HG02938 (cell line): Measurements from ENCODE around the gene SUCLG1.

Experiments
- ATAC-seq: cut with Tn5 transposase; IDR thresholded peaks from one replicate; pipeline ENCODE4 v1.9.1; 2021; ENCODE audit warnings: mild to moderate bottlenecking, moderate library complexity; ENCODE audit not compliant: unreplicated experiment

SUCLG1 gene

DNA sequence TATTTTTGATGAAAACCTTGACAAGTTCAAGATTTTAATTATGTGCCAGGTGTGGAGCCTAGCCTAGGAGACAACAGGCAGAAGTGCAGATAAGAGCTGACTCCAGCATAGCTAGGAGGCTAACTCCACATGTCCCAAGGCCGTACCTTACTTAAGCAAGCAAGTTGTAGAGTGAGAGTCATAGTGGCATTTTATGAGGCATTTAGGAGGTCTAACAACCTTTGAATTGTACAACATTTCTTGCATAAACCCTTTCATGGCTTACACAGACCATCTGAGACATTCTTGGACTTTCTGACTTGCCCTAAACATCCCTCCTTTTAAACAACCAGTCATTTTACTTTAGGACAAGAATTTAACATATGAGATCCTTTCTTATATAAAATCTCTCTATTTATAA lies 8.3 kb upstream of the SUCLG1 start:
- no peak for ATAC-seq

DNA sequence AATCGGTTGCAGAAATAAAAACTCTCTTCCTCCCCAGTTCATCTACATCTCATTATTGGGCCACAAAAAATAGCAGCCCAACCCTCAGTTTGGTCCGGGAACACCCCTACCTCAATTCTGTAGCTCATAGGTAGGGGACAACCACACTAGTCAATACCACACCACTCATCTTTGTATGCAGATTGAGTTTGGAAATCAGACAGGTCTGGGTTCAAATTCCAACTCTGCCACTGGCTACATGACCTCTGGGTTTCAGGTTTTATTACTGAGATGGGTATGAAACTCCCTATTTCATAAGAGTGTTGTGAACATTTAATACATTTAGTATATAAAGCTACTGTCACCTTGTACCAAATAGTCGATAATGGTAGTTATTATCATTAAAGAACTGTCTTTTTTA lies 2.2 kb upstream of the SUCLG1 start:
- ATAC-seq, result no peak

DNA sequence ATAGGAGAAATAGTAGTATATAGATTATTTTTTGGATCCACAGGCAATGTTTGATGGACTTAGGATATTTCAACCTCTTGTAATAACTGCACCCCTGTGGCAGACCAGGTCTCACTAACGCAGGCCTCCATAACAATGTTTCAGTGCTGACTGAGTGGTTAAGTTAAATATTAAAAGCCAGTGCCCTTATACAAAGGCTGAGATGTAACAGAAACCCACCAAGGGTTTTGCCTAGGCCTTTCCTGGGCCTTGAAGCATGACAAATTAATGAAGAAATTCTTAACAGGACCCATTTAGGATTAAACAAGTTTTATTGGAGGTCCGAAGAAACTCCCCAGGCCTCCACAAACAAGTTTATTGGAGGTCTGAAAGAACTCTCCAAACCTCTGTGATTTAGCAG lies 1.6 kb upstream of the SUCLG1 start:
- ATAC-seq, result no peak

DNA sequence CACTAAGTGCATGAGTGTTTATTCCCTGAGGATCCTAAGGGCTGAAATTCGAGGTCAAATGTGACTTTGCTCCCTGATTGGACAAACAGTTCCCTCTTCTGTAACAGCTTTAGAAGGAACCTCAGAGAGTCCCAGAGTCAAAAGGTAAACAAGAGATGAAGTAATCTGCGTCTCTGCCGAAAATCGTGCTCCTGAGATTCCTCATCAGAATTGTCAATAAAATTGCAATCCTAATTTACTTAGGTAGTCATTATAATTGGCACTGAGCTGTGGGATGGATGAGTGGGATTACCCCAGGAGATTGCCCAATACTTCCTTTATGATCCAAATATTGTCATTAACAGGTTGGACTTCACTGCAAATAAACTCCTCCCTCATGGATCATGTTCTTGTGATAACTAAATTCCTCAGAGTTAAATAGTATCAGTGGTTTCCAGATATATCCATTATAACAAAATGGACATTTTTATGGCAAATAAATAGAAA lies 907 bp upstream of the SUCLG1 start:
- no peak for ATAC-seq

DNA sequence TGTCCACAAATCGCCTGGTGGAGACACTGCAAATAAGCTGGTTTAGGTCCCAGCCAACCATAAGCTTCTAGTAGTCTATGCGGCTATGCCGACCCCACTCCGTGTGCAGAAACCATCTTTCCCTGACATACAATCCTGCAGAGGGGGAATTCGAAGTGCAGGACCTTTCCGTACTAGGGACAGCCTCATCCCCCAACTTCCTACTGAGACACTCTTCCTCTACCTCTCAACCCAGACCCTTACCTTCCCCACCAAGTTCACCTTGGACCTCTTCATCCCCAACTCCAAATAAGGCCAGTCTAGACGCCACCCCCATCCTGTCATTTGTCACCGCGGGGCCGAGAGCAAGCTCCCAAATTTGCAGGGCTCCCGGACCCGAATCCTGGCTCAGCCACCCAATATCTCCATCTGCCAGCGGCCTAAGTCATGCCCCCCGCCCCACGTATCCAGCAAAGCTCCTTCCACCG lies 496 bp downstream of the SUCLG1 start:
- peak; percentile 39 for ATAC-seq

DNA sequence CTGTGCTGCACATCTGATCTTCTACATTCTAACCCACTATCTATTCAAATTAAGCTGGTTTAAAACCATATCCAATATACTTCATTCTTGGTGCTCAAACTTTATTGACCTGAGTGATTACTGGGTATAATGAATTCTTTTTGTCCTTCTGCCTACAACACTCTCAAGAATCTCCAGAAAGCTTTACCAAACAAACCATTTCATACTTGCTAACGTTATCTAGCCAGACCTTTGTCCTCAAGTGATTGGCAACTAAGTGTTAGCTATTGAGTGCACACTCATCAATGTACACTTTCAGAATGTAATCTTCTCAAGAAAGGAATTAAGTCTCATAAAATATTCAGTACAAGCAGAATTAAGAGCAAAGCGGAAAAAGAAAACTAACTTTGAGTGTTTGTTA lies 1.4 kb downstream of the SUCLG1 start:
- ATAC-seq, result no peak

DNA sequence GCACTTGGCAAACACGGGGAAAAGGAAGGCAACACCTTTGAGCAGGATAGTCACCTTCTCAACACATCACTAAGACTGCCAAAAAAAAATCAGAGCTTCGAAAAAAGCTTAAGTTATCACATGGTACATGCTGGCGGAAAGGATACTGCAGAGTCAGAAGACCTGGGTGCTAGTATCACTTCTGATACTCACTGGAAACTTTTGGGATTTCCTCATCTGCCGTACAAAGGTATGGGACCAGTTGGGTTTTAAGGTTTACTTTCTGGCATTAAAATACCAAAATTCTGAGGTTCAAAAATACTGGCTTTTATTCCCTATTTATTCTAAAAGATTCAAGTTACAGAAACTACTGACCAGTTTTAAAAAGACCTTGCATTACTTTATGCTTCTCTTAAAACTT lies 2.9 kb downstream of the SUCLG1 start:
- no peak for ATAC-seq

DNA sequence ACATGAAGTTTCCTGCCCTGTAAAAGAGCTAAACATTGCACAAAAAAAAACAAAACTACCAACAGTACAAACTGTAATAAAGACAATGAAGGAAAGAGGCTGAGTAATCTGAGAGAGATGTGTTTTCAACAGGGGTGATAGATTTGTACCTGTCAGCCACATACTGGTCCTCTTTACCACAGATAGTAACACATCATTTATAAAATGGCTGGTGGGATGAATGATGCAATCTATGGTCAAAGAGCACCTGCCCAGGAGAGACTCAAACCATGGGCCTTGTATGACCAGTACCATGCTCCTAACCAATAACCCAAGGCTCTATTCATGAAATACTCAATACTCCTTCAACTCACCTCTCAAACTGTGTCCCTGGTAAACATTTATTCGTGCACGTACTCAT lies 4.5 kb downstream of the SUCLG1 start:
- ATAC-seq, result no peak

DNA sequence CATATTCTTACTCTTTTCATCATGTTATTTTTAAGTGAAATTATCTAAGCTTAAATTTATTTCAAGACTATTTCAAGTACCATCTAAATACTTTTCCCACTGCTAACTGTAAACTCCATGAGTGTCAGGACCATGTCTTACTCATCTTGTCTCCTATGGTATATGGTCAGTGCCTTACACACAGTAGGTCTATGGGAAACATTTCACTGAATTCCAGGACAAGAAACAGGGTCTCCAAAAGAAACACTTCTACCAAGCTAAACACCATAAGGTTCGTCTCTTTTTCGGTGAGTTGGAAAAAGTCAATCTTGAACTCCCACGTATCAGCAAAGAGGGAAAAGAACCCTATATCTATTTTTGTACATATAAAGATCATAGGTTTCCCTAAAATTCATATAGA lies 6.5 kb downstream of the SUCLG1 start:
- no peak for ATAC-seq

DNA sequence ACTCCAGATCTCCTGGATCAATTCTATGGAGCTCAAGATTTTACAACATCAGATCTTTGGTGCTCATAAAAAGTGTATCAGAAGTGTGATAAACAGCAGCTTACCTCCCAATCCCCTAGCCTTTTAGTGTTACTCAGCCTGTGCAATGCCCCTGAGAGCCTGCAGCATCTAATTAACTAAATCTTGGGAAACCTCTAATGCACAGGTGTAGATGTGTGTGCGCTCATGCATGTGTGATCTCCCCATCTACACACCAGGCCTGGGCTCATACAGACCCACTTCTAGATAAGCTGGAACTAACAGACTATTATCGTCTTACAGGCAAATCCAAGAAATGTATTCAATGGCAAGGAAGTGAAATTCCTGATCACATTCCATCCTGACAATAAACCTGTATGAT lies 7.5 kb downstream of the SUCLG1 start:
- ATAC-seq, result no peak

DNA sequence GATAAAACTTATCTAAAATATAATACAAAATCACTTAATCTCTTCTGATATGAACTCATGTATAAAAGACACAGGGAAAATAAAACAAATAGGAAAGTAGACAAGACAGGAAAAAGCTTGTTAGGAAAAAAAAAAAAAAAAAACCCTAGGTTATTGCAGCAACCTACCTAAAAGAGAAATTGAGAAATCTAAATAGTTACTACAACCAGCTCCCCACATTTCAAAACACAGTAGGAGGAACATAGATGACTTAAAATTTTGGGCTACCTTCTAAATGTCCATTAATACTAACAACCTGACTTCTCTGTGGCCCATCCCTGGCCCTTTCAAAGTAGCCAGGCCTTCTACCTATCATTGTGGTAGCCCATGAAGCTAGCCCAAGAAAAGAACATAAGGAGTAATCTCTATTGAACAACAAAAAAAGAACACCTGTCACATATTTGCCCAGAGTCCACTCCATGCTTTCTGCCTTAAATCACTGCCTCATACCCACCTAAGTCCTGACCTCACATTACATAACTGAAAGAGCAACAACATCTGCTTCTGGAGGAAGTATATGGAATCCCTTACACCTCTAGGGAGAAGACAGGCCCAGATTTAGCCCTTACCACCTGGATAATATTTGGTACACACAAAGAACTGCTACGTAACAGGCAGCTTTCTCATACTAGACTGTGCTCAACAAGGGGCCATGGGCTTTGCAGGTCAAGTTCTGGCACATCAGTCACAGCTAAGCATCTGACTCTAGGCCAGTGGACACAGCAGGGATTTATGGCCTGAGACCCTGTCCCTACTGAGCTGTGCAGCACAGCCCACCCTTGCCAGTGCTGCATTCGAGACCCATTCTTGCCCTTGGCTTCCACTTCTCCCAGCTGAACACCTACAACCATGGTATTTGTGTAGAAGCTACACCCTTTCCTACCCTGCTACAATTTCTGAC lies 8.5 kb downstream of the SUCLG1 start:
- no peak for ATAC-seq

DNA sequence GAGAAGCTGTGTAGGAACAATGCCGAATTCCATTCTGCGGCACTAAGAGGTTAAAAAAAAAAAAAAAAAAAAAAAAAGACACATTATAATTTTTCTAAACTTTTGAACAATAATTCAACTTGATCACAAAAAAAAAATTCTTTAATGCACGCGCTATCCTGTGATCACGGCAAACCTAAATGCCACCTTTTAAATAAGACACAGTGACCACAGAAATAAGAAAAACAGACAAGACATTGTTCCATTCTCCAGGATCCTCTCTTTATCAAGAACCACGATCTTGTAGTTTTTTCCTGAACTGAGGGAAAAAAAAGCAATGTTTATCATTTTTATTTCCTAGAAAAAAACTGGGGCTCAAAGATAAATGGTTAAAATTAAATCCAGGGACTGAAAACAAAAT lies 9.4 kb downstream of the SUCLG1 start:
- ATAC-seq, result no peak

DNA sequence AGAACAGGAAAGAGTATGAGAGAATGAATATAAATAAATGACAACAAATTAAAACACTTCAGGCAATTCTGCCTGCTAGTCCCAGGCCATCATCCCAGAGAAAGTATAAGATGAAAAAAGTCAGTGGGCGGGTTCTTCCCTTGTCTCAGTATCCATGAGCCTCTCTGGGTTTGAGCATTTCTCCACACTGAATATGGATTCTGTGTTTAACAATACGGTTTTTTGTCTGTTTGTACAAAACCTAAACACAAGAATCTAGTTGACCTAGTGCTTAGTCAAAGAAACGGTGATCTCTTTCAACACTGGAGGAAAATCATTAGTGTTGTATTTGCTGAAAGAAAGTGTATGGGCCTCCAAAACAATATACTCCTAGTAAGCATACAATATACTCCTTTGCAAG lies 10.0 kb downstream of the SUCLG1 start:
- no peak for ATAC-seq

DNA sequence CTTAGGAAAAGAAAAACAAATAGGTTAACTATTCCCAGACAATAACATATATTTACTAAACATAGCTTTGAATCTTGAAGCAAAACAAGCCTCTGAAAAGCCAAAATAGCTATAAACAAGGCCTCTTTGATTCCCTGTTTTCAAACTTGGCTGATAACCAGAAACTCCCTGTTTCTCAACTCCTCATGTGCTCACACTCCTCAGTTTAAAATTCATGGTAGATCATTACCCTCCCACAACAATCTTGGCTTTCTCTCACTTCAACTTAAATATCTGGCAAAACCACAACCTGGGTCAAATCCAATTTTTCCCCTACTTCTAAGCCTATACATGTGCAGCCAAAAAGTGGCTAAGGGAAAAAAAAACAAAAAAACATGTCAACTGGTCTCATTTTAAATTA lies 15.6 kb downstream of the SUCLG1 start:
- no peak for ATAC-seq

DNA sequence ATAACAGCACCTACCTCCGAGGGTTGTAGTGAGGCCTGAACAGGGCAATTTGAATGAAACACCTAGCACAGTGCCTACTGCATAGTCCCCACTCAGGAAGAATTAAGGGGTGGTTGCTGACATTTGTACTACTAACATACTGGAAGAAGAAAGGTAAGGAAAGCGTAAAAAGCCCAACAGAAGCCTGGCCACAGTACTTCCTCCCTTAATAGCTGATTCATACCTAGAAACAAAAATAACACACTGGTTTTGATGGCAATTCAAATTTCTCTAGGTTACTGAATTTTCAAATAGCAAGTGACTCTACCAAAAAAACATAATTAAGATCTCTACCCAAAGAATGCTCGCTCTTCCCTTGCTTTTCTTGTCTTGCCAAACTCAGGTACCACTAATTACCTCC lies 16.2 kb downstream of the SUCLG1 start:
- ATAC-seq, result no peak

DNA sequence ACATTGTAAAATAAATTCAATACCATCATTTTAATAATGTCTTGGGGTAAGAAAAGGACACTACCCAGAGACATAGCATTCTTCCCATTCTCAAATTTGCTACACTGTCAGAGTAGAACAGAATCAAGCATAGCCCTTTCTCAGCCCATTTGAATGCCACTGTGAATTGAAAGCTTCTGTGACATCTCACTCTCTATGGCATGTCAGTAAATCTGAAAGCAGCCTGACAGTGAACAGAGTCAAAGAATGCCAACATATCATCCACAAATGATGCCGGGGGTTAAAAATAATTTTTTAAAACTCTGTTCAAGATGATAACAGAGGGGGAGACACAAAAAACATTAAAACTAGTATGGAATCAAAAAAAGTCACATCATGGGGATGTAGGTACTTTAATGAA lies 17.6 kb downstream of the SUCLG1 start:
- no peak for ATAC-seq

DNA sequence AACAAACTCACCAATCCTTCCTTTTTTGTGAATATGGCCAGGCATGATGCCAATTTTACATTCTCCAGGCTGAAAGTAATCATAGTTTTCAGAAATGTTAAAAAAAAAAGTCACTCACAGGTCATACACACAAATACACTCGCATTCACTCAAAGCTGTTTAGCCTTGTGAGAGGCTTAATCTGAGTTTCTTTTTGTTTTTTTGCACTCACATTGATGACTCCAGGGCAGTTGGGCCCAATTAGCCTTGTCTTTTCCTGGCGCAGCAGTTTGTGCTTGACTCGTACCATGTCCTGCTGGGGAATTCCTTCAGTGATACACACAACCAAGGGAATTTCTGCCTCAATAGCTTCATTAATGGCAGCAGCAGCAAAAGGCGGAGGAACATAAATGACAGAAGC lies 18.0 kb downstream of the SUCLG1 start:
- ATAC-seq, result no peak

DNA sequence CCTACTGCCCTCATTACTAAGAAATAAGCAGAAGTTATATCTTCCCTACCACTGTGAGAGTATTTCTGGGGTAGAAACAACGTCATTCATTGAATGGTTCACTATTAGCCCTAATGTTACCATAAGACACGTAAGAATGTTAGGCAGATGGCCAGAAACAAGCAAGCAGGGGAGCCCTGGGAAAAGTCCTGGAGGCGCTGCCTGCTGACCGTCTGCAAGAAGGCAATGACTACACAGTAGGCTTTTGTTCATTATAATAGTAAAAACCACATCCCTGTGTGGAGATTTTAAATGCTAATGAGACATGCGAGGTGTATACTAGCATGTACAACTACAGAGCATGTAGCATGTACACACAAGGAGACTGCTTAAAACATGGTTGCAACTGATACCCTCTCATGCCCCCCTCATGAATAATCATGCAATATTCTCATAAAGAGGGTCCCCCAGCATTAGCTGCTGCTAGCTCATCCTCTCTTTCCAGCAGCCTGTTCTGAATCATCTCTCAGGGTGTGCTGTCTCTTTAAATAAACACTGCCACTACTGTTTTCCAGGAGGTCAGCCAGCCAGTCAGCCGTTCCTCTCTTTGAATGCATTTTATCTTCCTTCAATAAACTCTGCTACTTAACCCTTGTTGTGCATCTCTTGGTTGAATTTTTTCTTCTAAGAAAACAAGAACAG lies 23.6 kb downstream of the SUCLG1 start:
- ATAC-seq, result no peak

DNA sequence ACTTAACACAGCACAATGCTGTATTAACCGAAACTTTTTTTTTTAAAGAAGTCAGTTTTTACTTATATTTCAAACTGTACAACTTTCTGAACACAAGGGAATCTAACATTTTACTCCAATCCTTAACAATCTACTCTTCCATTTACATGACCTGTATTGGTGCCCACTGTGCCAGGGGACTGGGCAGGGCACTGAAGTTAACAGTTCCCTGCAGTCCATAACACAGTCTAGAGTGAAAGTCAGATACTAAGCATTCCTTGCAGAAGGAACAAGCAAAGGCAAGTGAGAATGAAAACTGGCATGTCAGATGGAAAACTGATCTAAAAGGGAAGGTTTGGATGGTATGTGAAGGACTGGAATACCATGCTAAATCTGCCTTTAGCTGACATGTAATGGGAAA lies 29.8 kb downstream of the SUCLG1 start:
- no peak for ATAC-seq

DNA sequence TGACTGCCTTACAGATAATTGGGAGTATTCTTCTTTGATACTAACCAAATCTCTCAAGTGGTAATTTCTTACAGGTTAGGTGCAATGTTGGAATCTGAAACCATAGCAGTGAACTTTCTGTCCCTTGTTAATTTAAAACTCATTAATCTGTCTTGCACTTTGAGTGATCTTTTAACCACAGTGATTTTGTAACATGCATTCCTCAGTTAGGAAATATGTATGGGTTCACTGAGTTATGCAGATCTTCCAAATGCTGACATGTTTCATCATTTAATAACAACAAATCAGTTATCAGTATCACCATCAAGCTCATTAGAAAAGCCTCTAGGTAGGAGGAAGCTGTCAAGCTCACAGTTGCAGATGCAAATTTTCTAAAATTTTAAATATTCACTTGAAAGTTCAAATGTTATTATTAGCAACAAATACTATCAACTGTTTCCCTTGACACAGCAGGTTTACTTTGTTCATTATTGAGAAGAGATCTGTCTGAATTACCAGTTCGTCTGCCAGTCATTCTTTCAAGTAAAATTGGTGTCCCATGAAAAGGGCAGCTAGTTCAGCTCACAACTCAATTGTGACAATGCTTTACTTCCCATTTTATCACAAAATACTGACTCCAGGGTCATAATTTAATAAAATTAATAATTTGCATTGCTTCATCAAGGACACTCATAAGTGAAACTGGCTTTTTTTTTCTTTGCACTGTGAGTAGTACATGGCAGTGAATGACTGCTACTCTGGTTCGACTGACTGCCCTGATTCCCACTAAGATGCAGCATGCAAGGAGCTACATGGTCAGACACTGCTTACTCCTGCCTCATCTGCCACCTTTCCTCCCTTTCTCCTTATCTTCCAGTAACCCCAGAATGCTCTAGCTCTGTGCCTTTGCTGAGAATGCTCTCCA lies 31.6 kb downstream of the SUCLG1 start:
- ATAC-seq, result peak; percentile 54

DNA sequence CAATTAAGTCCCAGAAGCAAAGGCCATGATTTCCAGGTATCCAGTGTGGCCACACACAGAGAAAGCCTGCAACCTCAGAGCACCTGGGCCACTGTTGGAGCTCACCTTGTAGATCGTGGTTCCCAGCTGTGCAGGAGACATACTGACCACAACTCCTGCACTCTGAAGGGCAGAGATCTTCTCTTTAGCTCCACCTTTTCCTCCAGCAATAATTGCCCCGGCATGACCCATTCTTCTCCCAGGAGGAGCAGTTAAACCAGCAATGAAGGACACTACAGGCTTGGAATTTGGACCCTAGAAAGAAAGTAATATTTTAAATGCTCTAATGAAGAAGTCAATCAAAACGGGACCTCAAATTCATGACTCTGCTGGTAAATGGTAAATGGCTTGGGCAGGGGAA lies 33.8 kb downstream of the SUCLG1 start:
- ATAC-seq, result no peak
